IMR-90 (cell line): ENCODE results near the gene KRT79. TPM values are rescaled to one million over a fixed set of nuclear protein-coding genes. Genes with fewer than 3 reads are reported as not detected.

Experiments used
- ATAC-seq: fragments of 200-7000 bp; cut with Tn5 transposase; 2 replicates; pipeline ENCODE4 v1.9.1; 2020; ENCODE audit warnings: low read depth, mild to moderate bottlenecking, moderate library complexity
- BruUV-seq: library from RNA; stranded (reverse); fragments of 400-500 nt; replicated peaks from 2 replicates; lab custom pipeline; 2021; lab: Mats Ljungman, UMichigan
- CTCF ChIA-PET: fragments of 300-600 bp; formaldehyde crosslinking; extraction: SDS; loops from one replicate; lab custom pipeline; 2021; ENCODE audit warnings: antibody characterized with exemption; lab: Yijun Ruan, JAX
- POLR2A ChIA-PET: fragments of 300-600 bp; sonication (Branson Sonifier 250); formaldehyde crosslinking; loops from one replicate; lab custom pipeline; 2022; ENCODE audit warnings: antibody characterized with exemption; ENCODE audit not compliant: unreplicated experiment; lab: Charles Lee
- DNase-seq: peaks from one replicate; pipeline ENCODE4 v3.0.0; 2013
- H2AFZ ChIP-seq: replicated peaks from 2 replicates; pipeline ENCODE3; 2013; ENCODE audit warnings: low read length, mild to moderate bottlenecking; ENCODE audit not compliant: poor library complexity
- H2AK5ac ChIP-seq: 2 replicates; pipeline ENCODE4 v1.6.1; 2013; ENCODE audit warnings: low read depth, low read length, inconsistent platforms
- H2AK9ac ChIP-seq: replicated peaks from 2 replicates; pipeline ENCODE3; 2013; ENCODE audit warnings: mild to moderate bottlenecking, low read depth, low read length, moderate library complexity; ENCODE audit not compliant: poor library complexity
- H2BK120ac ChIP-seq: 2 replicates; pipeline ENCODE4 v1.6.1; 2013; ENCODE audit warnings: low read depth, low read length, inconsistent platforms
- H2BK15ac ChIP-seq: 3 replicates; pipeline ENCODE4 v1.6.1; 2013; ENCODE audit warnings: low read depth, low read length, inconsistent platforms
- H2BK20ac ChIP-seq: 2 replicates; pipeline ENCODE4 v1.6.1; 2013; ENCODE audit warnings: low read depth, mild to moderate bottlenecking, inconsistent platforms, low read length, moderate library complexity
- H2BK5ac ChIP-seq: 2 replicates; pipeline ENCODE4 v1.6.1; 2013; ENCODE audit warnings: mild to moderate bottlenecking, low read depth, low read length, inconsistent platforms; ENCODE audit not compliant: poor library complexity, severe bottlenecking
- H3K14ac ChIP-seq: replicated peaks from 2 replicates; pipeline ENCODE4 v1.6.1; 2013; ENCODE audit warnings: low read depth, low read length, inconsistent platforms
- H3K18ac ChIP-seq: 2 replicates; pipeline ENCODE4 v1.6.1; 2013; ENCODE audit warnings: low read depth, low read length, control low read depth
- H3K23ac ChIP-seq: 2 replicates; pipeline ENCODE4 v1.6.1; 2013; ENCODE audit warnings: low read depth, low read length, inconsistent platforms
- H3K27ac ChIP-seq: 2 replicates; pipeline ENCODE4 v1.5.1; 2013; ENCODE audit warnings: mild to moderate bottlenecking, control low read depth, low read length; ENCODE audit not compliant: insufficient read depth
- H3K27me3 ChIP-seq: 2 replicates; pipeline ENCODE4 v1.6.1; 2013; ENCODE audit warnings: low read length; ENCODE audit not compliant: control insufficient read depth, insufficient read depth
- H3K36me3 ChIP-seq: 2 replicates; pipeline ENCODE4 v1.6.1; 2013; ENCODE audit warnings: low read length, mixed read lengths; ENCODE audit not compliant: control insufficient read depth, insufficient read depth
- H3K4ac ChIP-seq: 2 replicates; pipeline ENCODE4 v1.6.1; 2013; ENCODE audit warnings: low read depth, low read length, inconsistent platforms
- H3K4me1 ChIP-seq: 2 replicates; pipeline ENCODE4 v1.6.1; 2013; ENCODE audit warnings: low read length, mixed read lengths; ENCODE audit not compliant: control insufficient read depth, insufficient read depth
- H3K4me2 ChIP-seq: 2 replicates; pipeline ENCODE4 v1.6.1; 2013; ENCODE audit warnings: low read depth, mild to moderate bottlenecking, control low read depth, low read length, moderate library complexity
- H3K4me3 ChIP-seq: 2 replicates; pipeline ENCODE4 v1.5.1; 2013; ENCODE audit warnings: low read depth, mild to moderate bottlenecking, control low read depth, low read length, moderate library complexity; ENCODE audit not compliant: insufficient read depth
- H3K56ac ChIP-seq: 2 replicates; pipeline ENCODE4 v1.6.1; 2013; ENCODE audit warnings: low read length, inconsistent platforms; ENCODE audit not compliant: insufficient read depth; ENCODE audit errors: extremely low read depth
- H3K79me1 ChIP-seq, 2 experiments: 2 replicates each; pipeline ENCODE4 v1.6.1; 2013; ENCODE audit warnings: low read length in 2 of 2, inconsistent platforms in 1 of 2, low read depth in 1 of 2
- H3K9ac ChIP-seq: 2 replicates; pipeline ENCODE4 v1.6.1; 2013; ENCODE audit warnings: low read depth, low read length, control low read depth
- H3K9me1 ChIP-seq: 2 replicates; pipeline ENCODE4 v1.6.1; 2013; ENCODE audit warnings: low read length, inconsistent platforms; ENCODE audit not compliant: insufficient read depth
- H3K9me3 ChIP-seq: 2 replicates; pipeline ENCODE4 v1.6.1; 2013; ENCODE audit warnings: low read length; ENCODE audit not compliant: control insufficient read depth, insufficient read depth
- H4K20me1 ChIP-seq: 2 replicates; pipeline ENCODE4 v1.6.1; 2013; ENCODE audit warnings: low read length, inconsistent platforms; ENCODE audit not compliant: insufficient read depth
- H4K5ac ChIP-seq: 2 replicates; pipeline ENCODE4 v1.6.1; 2013; ENCODE audit warnings: mild to moderate bottlenecking, low read depth, low read length, control low read depth
- H4K8ac ChIP-seq, 2 experiments: 2 replicates each; pipeline ENCODE4 v1.6.1; 2013; ENCODE audit warnings: low read depth in 2 of 2, low read length in 2 of 2, control low read depth in 1 of 2, inconsistent platforms in 1 of 2
- H4K91ac ChIP-seq: 2 replicates; pipeline ENCODE4 v1.6.1; 2013; ENCODE audit warnings: low read depth, low read length, inconsistent platforms; ENCODE audit not compliant: insufficient read depth
- BHLHE40 ChIP-seq: fragments of 150-350 bp; IDR thresholded peaks from 2 replicates; pipeline ENCODE4 v1.6.1; 2016; ENCODE audit warnings: mild to moderate bottlenecking, low read depth, low read length
- CEBPB ChIP-seq: IDR thresholded peaks from 2 replicates; pipeline ENCODE4 v1.6.1; 2012; ENCODE audit warnings: low read depth, low read length, improper control_type of control experiment
- CHD1 ChIP-seq: IDR thresholded peaks from 2 replicates; pipeline ENCODE4 v1.6.1; 2012; ENCODE audit warnings: low read depth, low read length, improper control_type of control experiment
- ELK1 ChIP-seq: fragments of 150-350 bp; IDR thresholded peaks from 2 replicates; pipeline ENCODE4 v1.6.1; 2016; ENCODE audit warnings: low read depth, mild to moderate bottlenecking, low read length, moderate library complexity, borderline replicate concordance
- FOS ChIP-seq: fragments of 150-350 bp; IDR thresholded peaks from 2 replicates; pipeline ENCODE4 v1.6.1; 2016; ENCODE audit warnings: low read depth, low read length
- MAFK ChIP-seq: IDR thresholded peaks from 2 replicates; pipeline ENCODE4 v1.6.1; 2012; ENCODE audit warnings: low read depth, low read length, improper control_type of control experiment
- MAZ ChIP-seq: IDR thresholded peaks from 2 replicates; pipeline ENCODE4 v1.6.1; 2012; ENCODE audit warnings: low read depth, mild to moderate bottlenecking, low read length, improper control_type of control experiment, moderate library complexity, borderline replicate concordance
- NFE2L2 ChIP-seq: fragments of 150-350 bp; IDR thresholded peaks from 2 replicates; pipeline ENCODE4 v1.6.1; 2016; ENCODE audit warnings: low read depth, mild to moderate bottlenecking, low read length
- RAD21 ChIP-seq: IDR thresholded peaks from 2 replicates; pipeline ENCODE4 v1.6.1; 2012; ENCODE audit warnings: low read length, improper control_type of control experiment
- RCOR1 ChIP-seq: IDR thresholded peaks from 2 replicates; pipeline ENCODE4 v1.6.1; 2012; ENCODE audit warnings: mild to moderate bottlenecking, low read length, improper control_type of control experiment; ENCODE audit not compliant: insufficient replicate concordance
- RFX5 ChIP-seq: IDR thresholded peaks from 2 replicates; pipeline ENCODE4 v1.8.0; 2012; ENCODE audit warnings: low read depth, mild to moderate bottlenecking, low read length, moderate library complexity
- WGBS, 2 experiments: methylation state at CpG; one replicate each; pipeline versions ENCODE4 v1.1.5 to v1.1.7; 2013; ENCODE audit warnings: missing lambda C conversion rate in 2 of 2; ENCODE audit not compliant: insufficient read length in 1 of 2; ENCODE audit errors: extremely low coverage in 2 of 2; 5-methylcytosine and 5-hydroxymethylcytosine counted together
- dilution Hi-C: fragments of 300-500 bp; cut with HindIII; formaldehyde crosslinking; loops from one replicate; pipeline ENCODE4 v1.14.3; 2018; ENCODE audit warnings: low sequenced_read_pairs; ENCODE audit not compliant: unreplicated experiment
- in situ Hi-C: fragments of 300-500 bp; cut with MboI; formaldehyde crosslinking; loops from 3 replicates; pipeline ENCODE4 v1.14.3; 2019; ENCODE audit warnings: low sequenced_read_pairs, inconsistent platforms, mixed read lengths
- intact Hi-C: fragments of 100-400 bp; cut with micrococcal nuclease; formaldehyde crosslinking; loops from 2 replicates; pipeline ENCODE4 v1.10.0; 2022
- polyA plus RNA-seq, 3 experiments: library from polyadenylated mRNA; depleted of rRNA; stranded (reverse); fragments of >200 nt; gene quantifications; 2 replicates each; pipeline ENCODE4 v1.2.3, GENCODE V29; 2012; ENCODE audit warnings: low replicate concordance in 1 of 3
- total RNA-seq: library from RNA; depleted of rRNA; stranded (reverse); fragments of >200 nt; gene quantifications from 2 replicates; pipeline ENCODE4 v1.2.3, GENCODE V29; 2012
- TF ChIP-seq, protein P1 (sequence below): conservative IDR thresholded peaks from 2 replicates; pipeline ENCODE4 v1.5.1; 2012; ENCODE audit warnings: mild to moderate bottlenecking, low read depth, low read length, improper control_type of control experiment

KRT79 gene
- total and polyA plus RNA-seq, 2 of the 4 experiments (the other 2 are of a cell fraction): under 0.01 to 0.24 TPM

DNA sequence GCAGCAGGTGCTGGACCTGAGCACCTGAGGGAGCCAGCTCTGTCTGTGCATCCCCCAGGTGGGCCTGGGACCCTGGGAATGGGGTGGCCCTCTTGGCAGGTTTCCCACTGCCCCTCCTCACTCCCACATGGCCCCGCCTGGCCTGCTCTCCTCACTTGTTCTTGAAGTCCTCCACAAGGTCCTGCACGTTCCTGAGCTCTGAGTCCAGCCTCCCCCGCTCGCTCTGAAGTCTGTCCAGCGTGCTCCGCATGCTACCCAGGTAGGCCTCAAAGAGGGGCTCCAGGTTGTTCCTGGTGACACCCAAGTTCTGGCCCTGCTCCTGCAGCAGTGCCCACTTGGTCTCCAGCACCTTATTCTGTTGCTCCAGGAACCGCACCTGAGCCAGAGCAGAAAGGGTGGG lies 2.9 kb downstream of the KRT79 start:
- Histone ChIP-seq H3K27me3 (peaks cover 4% of the 10 kb centered on the region), H3K4me1 (peaks cover 10% of the 10 kb centered on the region), H3K4me3 (no peak overlapping the region), H4K8ac (no peak overlapping the region), H2AK5ac (no peak overlapping the region), H2AK9ac (no peak overlapping the region), H2BK5ac (no peak overlapping the region), H4K5ac (no peak overlapping the region), H2BK20ac (no peak overlapping the region), H3K4me2 (no peak overlapping the region), H3K9me1 (peaks cover 9% of the 10 kb centered on the region), H4K91ac (no peak overlapping the region), H4K20me1 (no peaks in the 10 kb centered on the region), H3K9me3 (no peaks in the 10 kb centered on the region), H2AFZ (no peak overlapping the region), H2BK15ac (no peak overlapping the region), H3K18ac (no peak overlapping the region), H3K4ac (no peak overlapping the region), H2BK120ac (no peak overlapping the region), H3K56ac (no peak overlapping the region), H3K27ac (no peak overlapping the region), H3K36me3 (no peaks in the 10 kb centered on the region), H3K14ac (no peak overlapping the region), H3K9ac (no peak overlapping the region), H3K23ac (no peak overlapping the region), H3K79me1 (no peaks in the 10 kb centered on the region)
- POLR2A ChIA-PET: interaction anchor here (0.6 kb wide), 1 partner anchor 106 kb away, joined by 5 read pairs; no protein-coding TSS in a partner anchor
- DNase-seq (no peak), ATAC-seq (no peak)
- TF ChIP-seq NFE2L2 (no peak), MAZ (no peak), RAD21 (no peak), ELK1 (no peak), CHD1 (no peak), RCOR1 (no peak), MAFK (no peak), BHLHE40 (no peak), FOS (no peak), CEBPB (no peak), RFX5 (no peak)
- TF ChIP-seq, protein P1, sequence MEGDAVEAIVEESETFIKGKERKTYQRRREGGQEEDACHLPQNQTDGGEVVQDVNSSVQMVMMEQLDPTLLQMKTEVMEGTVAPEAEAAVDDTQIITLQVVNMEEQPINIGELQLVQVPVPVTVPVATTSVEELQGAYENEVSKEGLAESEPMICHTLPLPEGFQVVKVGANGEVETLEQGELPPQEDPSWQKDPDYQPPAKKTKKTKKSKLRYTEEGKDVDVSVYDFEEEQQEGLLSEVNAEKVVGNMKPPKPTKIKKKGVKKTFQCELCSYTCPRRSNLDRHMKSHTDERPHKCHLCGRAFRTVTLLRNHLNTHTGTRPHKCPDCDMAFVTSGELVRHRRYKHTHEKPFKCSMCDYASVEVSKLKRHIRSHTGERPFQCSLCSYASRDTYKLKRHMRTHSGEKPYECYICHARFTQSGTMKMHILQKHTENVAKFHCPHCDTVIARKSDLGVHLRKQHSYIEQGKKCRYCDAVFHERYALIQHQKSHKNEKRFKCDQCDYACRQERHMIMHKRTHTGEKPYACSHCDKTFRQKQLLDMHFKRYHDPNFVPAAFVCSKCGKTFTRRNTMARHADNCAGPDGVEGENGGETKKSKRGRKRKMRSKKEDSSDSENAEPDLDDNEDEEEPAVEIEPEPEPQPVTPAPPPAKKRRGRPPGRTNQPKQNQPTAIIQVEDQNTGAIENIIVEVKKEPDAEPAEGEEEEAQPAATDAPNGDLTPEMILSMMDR: no peak
- BruUV-seq: no TSS peak
- in situ Hi-C loops: no loop called here
- WGBS, 2 experiments: 97% methylated on average over 4 of the region's 7 CpGs; no CpG with 5 or more reads in 1 of the 2 experiments
- dilution Hi-C loops: no loop called here
- CTCF ChIA-PET: interaction anchor here (0.7 kb wide), 1 partner anchor 20 kb away, joined by 4 read pairs; no protein-coding TSS in a partner anchor
- intact Hi-C loops: no loop called here
